GM12872 (cell line): ENCODE results near the gene RET.

Source experiments
- CTCF ChIP-seq: IDR thresholded peaks from 3 replicates; pipeline ENCODE4 v1.5.1; 2011; ENCODE audit warnings: low read depth, mild to moderate bottlenecking, low read length, moderate library complexity; ENCODE audit not compliant: insufficient read depth

Gene RET

GRCh38 chr10:43093423-43094076, 16.7 kb downstream of the RET start:
- no peak; the same call in 2 of the 3 replicates for TF ChIP-seq CTCF

GRCh38 chr10:43094085-43094484, 17.2 kb downstream of the RET start:
- no peak for TF ChIP-seq CTCF

DNA sequence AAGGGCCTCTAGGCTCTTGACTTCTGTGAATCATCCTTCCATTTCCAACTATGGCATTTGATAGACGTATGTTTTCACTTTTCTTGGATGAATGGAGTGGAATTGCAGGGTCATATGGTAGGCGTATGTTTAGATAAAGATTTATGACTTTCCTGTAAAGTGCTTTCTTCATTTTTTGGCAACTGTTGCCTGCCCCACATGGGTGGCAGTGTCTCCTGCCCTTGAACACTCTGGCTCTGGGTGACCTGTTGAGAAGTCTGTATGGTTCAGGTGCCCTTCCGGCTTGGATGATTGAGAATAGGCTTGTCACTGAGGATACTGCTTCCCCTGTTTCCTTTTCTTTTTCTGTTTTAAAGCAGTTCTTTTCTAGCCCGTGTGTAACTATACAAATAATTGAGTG, 23.1 kb downstream of the RET start:
- no peak for TF ChIP-seq CTCF

DNA sequence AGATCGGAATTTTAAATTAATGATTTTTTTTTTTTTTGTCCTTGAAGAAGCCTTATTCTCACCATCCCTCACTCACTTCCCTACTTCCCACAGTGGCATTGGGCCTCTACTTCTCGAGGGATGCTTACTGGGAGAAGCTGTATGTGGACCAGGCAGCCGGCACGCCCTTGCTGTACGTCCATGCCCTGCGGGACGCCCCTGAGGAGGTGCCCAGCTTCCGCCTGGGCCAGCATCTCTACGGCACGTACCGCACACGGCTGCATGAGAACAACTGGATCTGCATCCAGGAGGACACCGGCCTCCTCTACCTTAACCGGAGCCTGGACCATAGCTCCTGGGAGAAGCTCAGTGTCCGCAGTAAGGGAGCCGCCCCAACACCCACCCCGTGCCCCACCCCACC, 23.5 kb downstream of the RET start:
- TF ChIP-seq CTCF = no peak

DNA sequence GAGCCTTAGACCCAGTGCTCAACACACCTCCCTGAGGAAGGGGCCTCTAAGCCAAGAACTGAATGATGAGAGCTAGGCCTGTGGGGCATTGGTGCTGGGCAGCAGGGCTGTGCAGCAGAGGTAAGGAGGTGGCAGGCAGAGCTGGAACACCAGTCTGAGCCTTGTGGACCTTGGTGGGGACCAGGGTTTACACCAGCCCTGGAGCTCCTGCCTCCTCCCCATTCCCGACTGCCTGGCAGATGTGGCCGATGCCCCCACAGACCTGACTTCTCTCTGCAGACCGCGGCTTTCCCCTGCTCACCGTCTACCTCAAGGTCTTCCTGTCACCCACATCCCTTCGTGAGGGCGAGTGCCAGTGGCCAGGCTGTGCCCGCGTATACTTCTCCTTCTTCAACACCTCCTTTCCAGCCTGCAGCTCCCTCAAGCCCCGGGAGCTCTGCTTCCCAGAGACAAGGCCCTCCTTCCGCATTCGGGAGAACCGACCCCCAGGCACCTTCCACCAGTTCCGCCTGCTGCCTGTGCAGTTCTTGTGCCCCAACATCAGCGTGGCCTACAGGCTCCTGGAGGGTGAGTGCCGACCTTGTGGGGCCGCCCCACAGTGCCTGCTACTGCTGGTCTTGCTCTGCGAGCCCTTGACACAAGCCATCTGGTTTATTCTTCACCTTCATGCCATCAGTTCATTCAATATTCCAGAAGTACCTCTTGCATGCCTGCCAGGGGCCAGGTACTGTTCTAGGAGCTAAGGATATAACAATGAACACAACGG, 25.4 kb downstream of the RET start:
- TF ChIP-seq CTCF = no peak

DNA sequence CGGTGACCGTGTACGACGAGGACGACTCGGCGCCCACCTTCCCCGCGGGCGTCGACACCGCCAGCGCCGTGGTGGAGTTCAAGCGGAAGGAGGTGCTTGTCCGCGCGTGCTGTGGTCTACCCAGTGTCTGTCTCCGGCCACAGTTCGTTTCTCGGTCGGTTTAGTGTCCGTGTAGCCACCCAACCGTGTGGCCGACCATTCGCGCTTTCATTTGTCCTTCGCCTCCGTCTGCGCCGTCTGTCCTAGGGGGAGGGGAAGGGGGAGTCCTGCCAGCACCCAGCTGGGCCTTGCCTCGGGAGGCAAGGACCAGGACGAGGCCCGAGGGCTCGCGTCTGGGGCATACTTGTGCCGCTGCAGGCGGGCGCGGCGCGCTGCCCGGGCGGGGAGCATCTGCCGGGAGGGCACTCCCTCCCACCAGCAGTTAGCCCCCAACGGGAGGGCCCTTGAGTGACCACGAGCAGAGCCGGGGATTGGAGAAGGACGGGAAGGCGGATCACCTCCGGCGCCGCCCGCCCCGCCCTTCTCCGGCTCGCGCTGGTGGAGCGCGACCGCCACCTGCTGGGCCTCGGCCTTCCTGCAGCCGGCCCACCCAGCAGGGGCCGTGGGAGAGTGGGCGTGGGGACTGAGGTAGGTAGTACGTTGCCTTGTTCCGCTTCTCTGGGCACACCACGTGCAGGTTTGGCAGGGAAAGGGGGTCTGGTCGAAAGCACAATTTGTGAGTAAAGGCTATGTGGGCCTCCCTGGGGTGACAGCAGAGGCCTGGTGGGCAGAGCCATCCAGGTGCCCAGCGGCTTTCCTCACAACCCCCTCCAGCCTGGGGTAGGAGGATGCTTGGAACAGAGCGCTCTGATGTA, 28.5 kb downstream of the RET start:
- TF ChIP-seq CTCF = peak; percentile 96

DNA sequence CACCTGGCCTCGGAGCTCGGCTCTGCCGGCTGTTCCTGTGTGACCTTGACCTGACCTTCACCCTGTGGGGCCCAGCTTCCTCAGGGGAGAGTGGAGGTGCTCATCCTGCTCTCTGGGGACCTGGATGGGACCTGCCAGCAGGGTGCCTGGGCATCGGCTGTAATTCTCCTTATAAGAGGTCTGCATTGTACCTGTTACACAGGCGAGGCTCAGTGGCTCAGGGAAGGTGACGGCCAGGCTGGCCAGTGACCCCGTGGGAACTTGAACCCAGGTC, 29.0 kb downstream of the RET start:
- no peak for TF ChIP-seq CTCF
